GM12878 (cell line): ENCODE measurements around the gene TNP2. TPM values are rescaled to one million over a fixed set of nuclear protein-coding genes. Genes with fewer than 3 reads are reported as not detected.

Experiments
- ATAC-seq: fragments of 200-7000 bp; cut with Tn5 transposase; 3 replicates; pipeline ENCODE4 v1.9.1; 2020; ENCODE audit warnings: mild to moderate bottlenecking, moderate library complexity
- BruUV-seq: library from RNA; stranded (reverse); fragments of 400-500 nt; replicated peaks from 2 replicates; lab custom pipeline; 2021; lab: Mats Ljungman, UMichigan
- CTCF ChIA-PET: fragments of 300-600 bp; sonication (Branson Sonifier 250); formaldehyde crosslinking; extraction: SDS; loops from one replicate; lab custom pipeline; 2021; ENCODE audit warnings: inconsistent platforms; lab: Yijun Ruan, JAX
- POLR2A ChIA-PET: fragments of 350-600 bp; formaldehyde crosslinking; extraction: SDS; loops from one replicate; lab custom pipeline; 2021; ENCODE audit warnings: inconsistent platforms; lab: Charles Lee
- RAD21 ChIA-PET: fragments of 300-600 bp; sonication (Branson Sonifier 250); formaldehyde crosslinking; loops from one replicate; lab custom pipeline; 2023; ENCODE audit warnings: antibody characterized with exemption; ENCODE audit not compliant: unreplicated experiment; lab: Charles Lee
- SMC1A ChIA-PET: fragments of 300-600 bp; sonication (Branson Sonifier 250); formaldehyde crosslinking; loops from one replicate; lab custom pipeline; 2023; ENCODE audit not compliant: unreplicated experiment, uncharacterized antibody; lab: Charles Lee
- DNase-seq: peaks from one replicate; pipeline ENCODE4 v3.0.0-alpha.2; 2011; ENCODE audit warnings: low read depth, low spot score
- FAIRE-seq: peaks from 3 replicates; lab custom pipeline; 2011; peaks lifted over from hg19 to GRCh38; lab: Jason Lieb, UNC
- H2AFZ ChIP-seq: 2 replicates; pipeline ENCODE4 v1.6.0; 2011; ENCODE audit warnings: low read depth, low read length, control low read depth; ENCODE audit not compliant: control insufficient read depth
- H3K27ac ChIP-seq: 2 replicates; pipeline ENCODE4 v1.5.1; 2011; ENCODE audit warnings: control low read depth; ENCODE audit not compliant: control insufficient read depth, insufficient read depth
- H3K27me3 ChIP-seq, 2 experiments: replicated peaks in 1 of 2; 2 replicates each; pipeline versions ENCODE4 v1.6.0 to v1.6.1; 2011; ENCODE audit warnings: low read length in 1 of 2; ENCODE audit not compliant: control insufficient read depth in 2 of 2, insufficient read depth in 2 of 2
- H3K36me3 ChIP-seq, 2 experiments: 2 replicates each; pipeline ENCODE4 v1.5.1; 2011; ENCODE audit warnings: low read length in 1 of 2; ENCODE audit not compliant: control insufficient read depth in 2 of 2, insufficient read depth in 2 of 2
- H3K4me1 ChIP-seq: 2 replicates; pipeline ENCODE4 v1.6.1; 2011; ENCODE audit warnings: mild to moderate bottlenecking, low read length, moderate library complexity, mixed read lengths; ENCODE audit not compliant: control insufficient read depth, insufficient read depth
- H3K4me2 ChIP-seq: 2 replicates; pipeline ENCODE4 v1.6.0; 2011; ENCODE audit warnings: control low read depth; ENCODE audit not compliant: control insufficient read depth, insufficient read depth
- H3K4me3 ChIP-seq: fragments of 200-600 bp; sonication (generic); 2 replicates; pipeline ENCODE4 v1.5.1; 2016
- H3K79me2 ChIP-seq: 2 replicates; pipeline ENCODE4 v1.6.0; 2011; ENCODE audit warnings: low read length; ENCODE audit not compliant: control insufficient read depth, insufficient read depth
- H3K9ac ChIP-seq: 2 replicates; pipeline ENCODE4 v1.8.0; 2011; ENCODE audit warnings: low read length, control low read depth, mixed read lengths; ENCODE audit not compliant: control insufficient read depth, insufficient read depth
- H3K9me3 ChIP-seq: replicated peaks from 3 replicates; pipeline ENCODE4 v1.5.1; 2011; ENCODE audit warnings: mild to moderate bottlenecking, low read length; ENCODE audit not compliant: control insufficient read depth, insufficient read depth
- H4K20me1 ChIP-seq: 2 replicates; pipeline ENCODE4 v1.6.0; 2011; ENCODE audit not compliant: control insufficient read depth, insufficient read depth
- ASH2L ChIP-seq: fragments of 300-600, 200-600 bp; sonication (generic); IDR thresholded peaks from 2 replicates; pipeline ENCODE4 v1.6.1; 2017; ENCODE audit warnings: low read depth, mild to moderate bottlenecking, borderline replicate concordance
- BRCA1 ChIP-seq: IDR thresholded peaks from 2 replicates; pipeline ENCODE4 v1.6.1; 2011; ENCODE audit warnings: low read depth, low read length, improper control_type of control experiment
- EP300 ChIP-seq, 2 experiments: fragments of 150-350 bp in 1 of 2; IDR thresholded peaks; 2 replicates each; pipeline ENCODE4 v1.6.1; 2011 to 2012; ENCODE audit warnings: low read depth in 2 of 2, low read length in 2 of 2, borderline replicate concordance in 1 of 2, improper control_type of control experiment in 1 of 2, inconsistent platforms in 1 of 2; ENCODE audit not compliant: control insufficient read depth in 1 of 2
- EZH2 ChIP-seq: IDR thresholded peaks from 2 replicates; pipeline ENCODE4 v1.6.1; 2012; ENCODE audit warnings: low read depth, mild to moderate bottlenecking, control low read depth, inconsistent platforms, low read length, borderline replicate concordance; ENCODE audit not compliant: control insufficient read depth
- GATAD2B ChIP-seq: fragments of 450-650 bp; conservative IDR thresholded peaks from 2 replicates; pipeline ENCODE4 v1.6.1; 2017; ENCODE audit warnings: low read depth, mild to moderate bottlenecking, moderate library complexity
- HCFC1 ChIP-seq: fragments of 150-350 bp; IDR thresholded peaks from 2 replicates; pipeline ENCODE4 v1.6.1; 2014; ENCODE audit warnings: low read length
- HDGF ChIP-seq: fragments of 450-650 bp; IDR thresholded peaks from 2 replicates; pipeline ENCODE4 v1.6.1; 2016; ENCODE audit warnings: antibody characterized with exemption
- MEF2A ChIP-seq: IDR thresholded peaks from 2 replicates; pipeline ENCODE4 v1.6.1; 2011; ENCODE audit warnings: low read depth, mild to moderate bottlenecking, low read length, moderate library complexity; ENCODE audit not compliant: insufficient read depth
- MYC ChIP-seq: IDR thresholded peaks from 2 replicates; pipeline ENCODE4 v1.6.1; 2011; ENCODE audit warnings: mild to moderate bottlenecking, low read length, moderate library complexity, inconsistent platforms; ENCODE audit not compliant: insufficient read depth, insufficient replicate concordance, insufficient read length, severe bottlenecking
- NR2C1 ChIP-seq: fragments of 450-650 bp; IDR thresholded peaks from 2 replicates; pipeline ENCODE4 v1.6.1; 2017; ENCODE audit warnings: antibody characterized with exemption, mild to moderate bottlenecking, moderate library complexity
- SIN3A ChIP-seq: IDR thresholded peaks from 2 replicates; pipeline ENCODE4 v1.6.1; 2012; ENCODE audit warnings: low read depth, low read length, improper control_type of control experiment
- SMAD5 ChIP-seq: IDR thresholded peaks from 2 replicates; pipeline ENCODE4 v1.6.1; 2016; ENCODE audit warnings: antibody characterized with exemption, low read depth
- SRF ChIP-seq, 2 experiments: IDR thresholded peaks; 2 replicates each; pipeline ENCODE4 v1.6.1; 2011; ENCODE audit warnings: low read depth in 2 of 2, low read length in 2 of 2, mild to moderate bottlenecking in 1 of 2, moderate library complexity in 1 of 2
- STAT3 ChIP-seq: IDR thresholded peaks from 2 replicates; pipeline ENCODE4 v1.6.1; 2011; ENCODE audit warnings: low read depth, low read length, improper control_type of control experiment
- WRNIP1 ChIP-seq: IDR thresholded peaks from 2 replicates; pipeline ENCODE4 v1.6.1; 2011; ENCODE audit warnings: low read depth, low read length, improper control_type of control experiment, borderline replicate concordance
- YY1 ChIP-seq: IDR thresholded peaks from 2 replicates; pipeline ENCODE4 v1.6.1; 2011; ENCODE audit warnings: low read depth, mild to moderate bottlenecking, low read length
- ZNF207 ChIP-seq: fragments of 450-650 bp; IDR thresholded peaks from 2 replicates; pipeline ENCODE4 v1.6.1; 2014; ENCODE audit warnings: antibody characterized with exemption, mild to moderate bottlenecking, borderline replicate concordance
- WGBS: methylation state at CpG from one replicate; pipeline ENCODE4 v1.1.6; 2016; ENCODE audit warnings: low lambda C conversion rate; ENCODE audit not compliant: insufficient replicate concordance, insufficient coverage; ENCODE audit errors: missing lambda C conversion rate; 5-methylcytosine and 5-hydroxymethylcytosine counted together
- in situ Hi-C: fragments of 300-500 bp; cut with MboI; formaldehyde crosslinking; loops from 9 replicates; pipeline ENCODE4 v1.14.3; 2018; ENCODE audit warnings: mixed read lengths
- intact Hi-C: fragments of 100-400 bp; cut with micrococcal nuclease; formaldehyde crosslinking; loops from one replicate; pipeline ENCODE4 v1.14.2; 2022; ENCODE audit not compliant: unreplicated experiment
- polyA plus RNA-seq, 11 experiments: library from polyadenylated mRNA; depleted of rRNA in 4 of 11; unstranded in 6 of 11; stranded (reverse) in 5 of 11; fragments of >200 nt; fragmentation: Nextera tagmentation in 4 of 11; fragmentation: Illumina TruSeq in 1 of 11; extraction: Ambion mirVana in 4 of 11; extraction: Trizol in 1 of 11; gene quantifications; 1 replicate in 1 of 11; 2 replicates in 10 of 11; pipeline versions ENCODE4 v1.2.1 to v1.2.3, GENCODE V29; 2011 to 2016; ENCODE audit warnings: inconsistent platforms in 2 of 11, missing spikeins in 2 of 11, low read depth in 1 of 11
- total RNA-seq, 4 experiments: library from RNA; depleted of rRNA in 3 of 4; stranded (reverse); fragments of >200 nt in 3 of 4; fragmentation: Illumina TruSeq in 1 of 4; extraction: Trizol in 1 of 4; gene quantifications; 2 replicates each; pipeline versions ENCODE4 v1.2.1 to v1.2.3, GENCODE V29; 2013 to 2021
- TF ChIP-seq, protein P1 (sequence below): fragments of 450-650 bp; conservative IDR thresholded peaks from 2 replicates; pipeline ENCODE4 v1.6.1; 2017; ENCODE audit warnings: mild to moderate bottlenecking, moderate library complexity

The TNP2 gene
- total and polyA plus RNA-seq, 10 of the 15 experiments (the other 5 are each of a cell fraction or from before 2014, with no cell fraction given) = not detected

- H3K27ac ChIP-seq = no peak overlapping the region
- H3K9me3 ChIP-seq = no peaks in the 10 kb centered on the region; the same call in 2 of the 3 replicates
- no peak overlapping the region for H3K9ac ChIP-seq
- H3K4me1 ChIP-seq = peaks cover 7% of the 10 kb centered on the region; the same call in 1 of the 2 replicates
- H3K4me3 ChIP-seq = no peak overlapping the region
- ATAC-seq (no peak), DNase-seq (no peak), FAIRE-seq (no peak)
- H3K27me3 ChIP-seq = no peaks in the 10 kb centered on the region; a peak in 1 of 4 replicates
- intact Hi-C loops = no loop called here
- ChIA-PET POLR2A (interaction anchor here (0.7 kb wide), 2 partner anchors 39 to 67 kb away, joined by 4 to 5 read pairs; no protein-coding TSS in a partner anchor), CTCF (interaction anchor here (0.7 kb wide), 1 partner anchor 268 kb away, joined by 3 read pairs; no protein-coding TSS in a partner anchor), RAD21 (interaction anchor here (0.7 kb wide), 1 partner anchor 48 kb away, joined by 3 read pairs; no protein-coding TSS in a partner anchor), SMC1A (interaction anchor here (1.2 kb wide), 1 partner anchor 11 kb away, joined by 4 read pairs; no protein-coding TSS in a partner anchor)
- no peak for TF ChIP-seq SRF (IDR thresholded peaks at IDR 0.05; ENCODE audit: low read depth in 2 of 2, low read length in 2 of 2)
- no peak for TF ChIP-seq SMAD5
- no peak for TF ChIP-seq NR2C1
- no peak for TF ChIP-seq GATAD2B
- TF ChIP-seq WRNIP1 = no peak
- no peak for TF ChIP-seq SIN3A
- TF ChIP-seq, protein P1, sequence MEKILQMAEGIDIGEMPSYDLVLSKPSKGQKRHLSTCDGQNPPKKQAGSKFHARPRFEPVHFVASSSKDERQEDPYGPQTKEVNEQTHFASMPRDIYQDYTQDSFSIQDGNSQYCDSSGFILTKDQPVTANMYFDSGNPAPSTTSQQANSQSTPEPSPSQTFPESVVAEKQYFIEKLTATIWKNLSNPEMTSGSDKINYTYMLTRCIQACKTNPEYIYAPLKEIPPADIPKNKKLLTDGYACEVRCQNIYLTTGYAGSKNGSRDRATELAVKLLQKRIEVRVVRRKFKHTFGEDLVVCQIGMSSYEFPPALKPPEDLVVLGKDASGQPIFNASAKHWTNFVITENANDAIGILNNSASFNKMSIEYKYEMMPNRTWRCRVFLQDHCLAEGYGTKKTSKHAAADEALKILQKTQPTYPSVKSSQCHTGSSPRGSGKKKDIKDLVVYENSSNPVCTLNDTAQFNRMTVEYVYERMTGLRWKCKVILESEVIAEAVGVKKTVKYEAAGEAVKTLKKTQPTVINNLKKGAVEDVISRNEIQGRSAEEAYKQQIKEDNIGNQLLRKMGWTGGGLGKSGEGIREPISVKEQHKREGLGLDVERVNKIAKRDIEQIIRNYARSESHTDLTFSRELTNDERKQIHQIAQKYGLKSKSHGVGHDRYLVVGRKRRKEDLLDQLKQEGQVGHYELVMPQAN = no peak
- TF ChIP-seq HDGF = no peak
- no peak for TF ChIP-seq STAT3
- TF ChIP-seq ZNF207 = no peak
- no peak for TF ChIP-seq MEF2A
- TF ChIP-seq YY1 = no peak
- TF ChIP-seq EZH2 = no peak
- TF ChIP-seq ASH2L = no peak
- TF ChIP-seq BRCA1 = no peak
- TF ChIP-seq EP300 (IDR thresholded peaks at IDR 0.05; ENCODE audit: borderline replicate concordance in 1 of 2, control insufficient read depth in 1 of 2, low read depth in 2 of 2, low read length in 2 of 2) = no peak
- TF ChIP-seq HCFC1 = no peak
- no peak for TF ChIP-seq MYC
- no TSS peak for BruUV-seq
- no peak overlapping the region for H3K4me2 ChIP-seq
- no peaks in the 10 kb centered on the region for H3K36me3 ChIP-seq
- H3K79me2 ChIP-seq = no peaks in the 10 kb centered on the region
- in situ Hi-C loops = no loop called here
- H2AFZ ChIP-seq = no peak overlapping the region
- WGBS = 61% methylated on average over 8 of the region's 8 CpGs
- H4K20me1 ChIP-seq = no peaks in the 10 kb centered on the region
Measured at GRCh38 chr16:11318817-11319216, 49.7 kb upstream of the TNP2 start.
